ENCODE measurements around the gene GALNTL6.

DNA sequence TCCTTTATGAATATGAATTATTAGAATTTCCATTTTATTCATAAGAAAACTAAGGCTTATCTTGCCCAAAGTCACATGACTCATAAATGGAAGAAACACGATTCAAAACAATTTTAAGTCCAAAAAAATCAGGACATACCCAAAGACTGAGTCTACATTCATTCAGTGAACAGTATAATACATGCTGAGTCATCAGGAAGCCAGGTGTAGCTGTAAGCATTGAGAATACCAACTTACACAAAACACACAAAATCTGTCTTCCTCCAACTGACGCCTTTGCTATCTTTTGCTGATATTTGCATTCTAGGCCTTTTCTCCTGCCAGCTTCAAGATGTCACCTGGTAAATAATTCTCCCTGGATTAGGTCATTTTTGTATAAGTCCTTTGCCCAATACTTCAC is 835.3 kb downstream of the GALNTL6 start:
- TF ChIP-seq, protein P1, sequence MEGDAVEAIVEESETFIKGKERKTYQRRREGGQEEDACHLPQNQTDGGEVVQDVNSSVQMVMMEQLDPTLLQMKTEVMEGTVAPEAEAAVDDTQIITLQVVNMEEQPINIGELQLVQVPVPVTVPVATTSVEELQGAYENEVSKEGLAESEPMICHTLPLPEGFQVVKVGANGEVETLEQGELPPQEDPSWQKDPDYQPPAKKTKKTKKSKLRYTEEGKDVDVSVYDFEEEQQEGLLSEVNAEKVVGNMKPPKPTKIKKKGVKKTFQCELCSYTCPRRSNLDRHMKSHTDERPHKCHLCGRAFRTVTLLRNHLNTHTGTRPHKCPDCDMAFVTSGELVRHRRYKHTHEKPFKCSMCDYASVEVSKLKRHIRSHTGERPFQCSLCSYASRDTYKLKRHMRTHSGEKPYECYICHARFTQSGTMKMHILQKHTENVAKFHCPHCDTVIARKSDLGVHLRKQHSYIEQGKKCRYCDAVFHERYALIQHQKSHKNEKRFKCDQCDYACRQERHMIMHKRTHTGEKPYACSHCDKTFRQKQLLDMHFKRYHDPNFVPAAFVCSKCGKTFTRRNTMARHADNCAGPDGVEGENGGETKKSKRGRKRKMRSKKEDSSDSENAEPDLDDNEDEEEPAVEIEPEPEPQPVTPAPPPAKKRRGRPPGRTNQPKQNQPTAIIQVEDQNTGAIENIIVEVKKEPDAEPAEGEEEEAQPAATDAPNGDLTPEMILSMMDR (conservative IDR thresholded peaks at IDR 0.05; ENCODE audit: low read length) = no peak
- no peak for TF ChIP-seq EZH2phosphoT487 (IDR thresholded peaks at IDR 0.05; ENCODE audit: borderline replicate concordance)
